ENCODE results near the gene CREBRF. TPM values are rescaled to one million over a fixed set of nuclear protein-coding genes. Genes with fewer than 3 reads are reported as not detected.

CREBRF gene
- total and polyA plus RNA-seq, 2 of the 4 experiments (the other 2 are of a cell fraction) = 3.2 to 16.1 TPM

DNA sequence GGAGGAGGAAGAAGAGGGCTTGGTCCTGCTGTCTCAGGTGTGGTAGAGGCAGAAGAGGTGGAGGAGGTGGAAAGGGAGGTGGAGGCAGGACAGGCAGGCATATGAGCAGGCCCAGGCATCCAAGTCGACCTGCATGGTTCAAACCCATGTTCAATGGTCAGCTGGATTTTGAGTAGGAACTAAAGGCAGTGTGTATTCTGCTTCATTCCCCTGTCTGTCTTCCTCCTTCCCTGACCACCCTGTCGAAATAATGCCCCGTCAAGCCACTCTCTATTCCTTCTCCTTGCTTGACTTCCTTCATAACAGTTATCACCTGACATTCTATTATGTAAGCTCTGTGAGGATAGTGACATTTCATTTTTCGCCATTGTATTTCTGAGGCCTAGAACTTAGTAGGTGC, 37.8 kb upstream of the CREBRF start:
- H3K4me3 ChIP-seq (ENCODE audit: insufficient read depth, low read depth, low read length) = no peak overlapping the region
- H2AFZ ChIP-seq (replicated peaks; ENCODE audit: low read length, poor library complexity) = no peak overlapping the region
- no peak overlapping the region for H3K18ac ChIP-seq (ENCODE audit: low read depth, low read length)
- TF ChIP-seq BHLHE40 (IDR thresholded peaks at IDR 0.05; ENCODE audit: low read depth, low read length) (no peak), MXI1 (IDR thresholded peaks at IDR 0.05; ENCODE audit: borderline replicate concordance, low read depth, low read length) (no peak), SMC3 (IDR thresholded peaks at IDR 0.05; ENCODE audit: low read depth, low read length) (no peak), FOS (IDR thresholded peaks at IDR 0.05; ENCODE audit: low read depth, low read length) (no peak), NFE2L2 (IDR thresholded peaks at IDR 0.05; ENCODE audit: low read depth, low read length) (no peak), RCOR1 (IDR thresholded peaks at IDR 0.05; ENCODE audit: insufficient replicate concordance, low read length) (no peak), RFX5 (IDR thresholded peaks at IDR 0.05; ENCODE audit: low read depth, low read length) (no peak), CEBPB (IDR thresholded peaks at IDR 0.05; ENCODE audit: low read depth, low read length) (no peak), RAD21 (IDR thresholded peaks at IDR 0.05; ENCODE audit: low read length) (no peak), MAZ (IDR thresholded peaks at IDR 0.05; ENCODE audit: borderline replicate concordance, low read depth, low read length) (no peak), MAFK (IDR thresholded peaks at IDR 0.05; ENCODE audit: low read depth, low read length) (no peak), POLR2A (IDR thresholded peaks at IDR 0.05; ENCODE audit: low read depth, low read length) (no peak), CHD1 (IDR thresholded peaks at IDR 0.05; ENCODE audit: low read depth, low read length) (no peak)
- TF ChIP-seq, protein P1, sequence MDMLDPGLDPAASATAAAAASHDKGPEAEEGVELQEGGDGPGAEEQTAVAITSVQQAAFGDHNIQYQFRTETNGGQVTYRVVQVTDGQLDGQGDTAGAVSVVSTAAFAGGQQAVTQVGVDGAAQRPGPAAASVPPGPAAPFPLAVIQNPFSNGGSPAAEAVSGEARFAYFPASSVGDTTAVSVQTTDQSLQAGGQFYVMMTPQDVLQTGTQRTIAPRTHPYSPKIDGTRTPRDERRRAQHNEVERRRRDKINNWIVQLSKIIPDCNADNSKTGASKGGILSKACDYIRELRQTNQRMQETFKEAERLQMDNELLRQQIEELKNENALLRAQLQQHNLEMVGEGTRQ (IDR thresholded peaks at IDR 0.05; ENCODE audit: low read depth, low read length) = no peak
- TF ChIP-seq, protein P2, sequence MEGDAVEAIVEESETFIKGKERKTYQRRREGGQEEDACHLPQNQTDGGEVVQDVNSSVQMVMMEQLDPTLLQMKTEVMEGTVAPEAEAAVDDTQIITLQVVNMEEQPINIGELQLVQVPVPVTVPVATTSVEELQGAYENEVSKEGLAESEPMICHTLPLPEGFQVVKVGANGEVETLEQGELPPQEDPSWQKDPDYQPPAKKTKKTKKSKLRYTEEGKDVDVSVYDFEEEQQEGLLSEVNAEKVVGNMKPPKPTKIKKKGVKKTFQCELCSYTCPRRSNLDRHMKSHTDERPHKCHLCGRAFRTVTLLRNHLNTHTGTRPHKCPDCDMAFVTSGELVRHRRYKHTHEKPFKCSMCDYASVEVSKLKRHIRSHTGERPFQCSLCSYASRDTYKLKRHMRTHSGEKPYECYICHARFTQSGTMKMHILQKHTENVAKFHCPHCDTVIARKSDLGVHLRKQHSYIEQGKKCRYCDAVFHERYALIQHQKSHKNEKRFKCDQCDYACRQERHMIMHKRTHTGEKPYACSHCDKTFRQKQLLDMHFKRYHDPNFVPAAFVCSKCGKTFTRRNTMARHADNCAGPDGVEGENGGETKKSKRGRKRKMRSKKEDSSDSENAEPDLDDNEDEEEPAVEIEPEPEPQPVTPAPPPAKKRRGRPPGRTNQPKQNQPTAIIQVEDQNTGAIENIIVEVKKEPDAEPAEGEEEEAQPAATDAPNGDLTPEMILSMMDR (conservative IDR thresholded peaks at IDR 0.05; ENCODE audit: low read depth, low read length) = no peak
- H3K27me3 ChIP-seq (ENCODE audit: control insufficient read depth, insufficient read depth, low read length) = no peaks in the 10 kb centered on the region
- H3K23ac ChIP-seq (ENCODE audit: low read depth, low read length) = no peak overlapping the region
- H3K9me3 ChIP-seq (ENCODE audit: control insufficient read depth, insufficient read depth, low read length) = no peaks in the 10 kb centered on the region
- no peak overlapping the region for H2BK120ac ChIP-seq (ENCODE audit: low read depth, low read length)
- no peak overlapping the region for H4K8ac ChIP-seq (ENCODE audit: low read depth in 2 of 2, low read length in 2 of 2)
- intact Hi-C loops (cut with micrococcal nuclease) (no loop called here), in situ Hi-C loops (cut with MboI; ENCODE audit: low sequenced_read_pairs) (no loop called here), dilution Hi-C loops (cut with HindIII; ENCODE audit: low sequenced_read_pairs, unreplicated experiment) (no loop called here)
- ChIA-PET POLR2A (ENCODE audit: unreplicated experiment) (no interaction called here), CTCF (no interaction called here)
- ATAC-seq (ENCODE audit: low read depth) (no peak), DNase-seq (no peak)
- H3K9me1 ChIP-seq (ENCODE audit: insufficient read depth, low read length) = peaks cover 20% of the 10 kb centered on the region
- H3K9ac ChIP-seq (ENCODE audit: low read depth, low read length) = no peak overlapping the region
- peaks cover 18% of the 10 kb centered on the region; the same call in 1 of the 2 replicates for H3K36me3 ChIP-seq (ENCODE audit: control insufficient read depth, insufficient read depth, low read length)
- H2BK5ac ChIP-seq (ENCODE audit: low read depth, low read length, poor library complexity, severe bottlenecking) = no peak overlapping the region
- no peak overlapping the region for H2BK15ac ChIP-seq (ENCODE audit: low read depth, low read length)
- no peak overlapping the region for H4K5ac ChIP-seq (ENCODE audit: low read depth, low read length)
- BruUV-seq (replicated peaks) = no TSS peak
- H3K4ac ChIP-seq (ENCODE audit: low read depth, low read length) = no peak overlapping the region
- H3K56ac ChIP-seq (ENCODE audit: extremely low read depth, insufficient read depth, low read length) = no peak overlapping the region
- H3K14ac ChIP-seq (replicated peaks; ENCODE audit: low read depth, low read length) = no peak overlapping the region
- no peak overlapping the region for H2AK5ac ChIP-seq (ENCODE audit: low read depth, low read length)
- H4K20me1 ChIP-seq (ENCODE audit: insufficient read depth, low read length) = peaks cover 25% of the 10 kb centered on the region
- H2BK20ac ChIP-seq (ENCODE audit: low read depth, low read length) = no peak overlapping the region
- no peak overlapping the region for H4K91ac ChIP-seq (ENCODE audit: insufficient read depth, low read depth, low read length)
- no peak overlapping the region for H2AK9ac ChIP-seq (replicated peaks; ENCODE audit: low read depth, low read length, poor library complexity)
- WGBS, 2 experiments (ENCODE audit: extremely low coverage in 2 of 2, insufficient read length in 1 of 2) = no CpG with 5 or more reads among the region's 4 CpGs
- no peak overlapping the region for H3K27ac ChIP-seq (ENCODE audit: insufficient read depth, low read length)
- peaks cover 34 to 82% of the 10 kb centered on the region in 2 experiments for H3K79me1 ChIP-seq (ENCODE audit: low read depth in 1 of 2, low read length in 2 of 2)
- no peak overlapping the region for H3K4me2 ChIP-seq (ENCODE audit: low read depth, low read length)
- peaks cover 15% of the 10 kb centered on the region for H3K4me1 ChIP-seq (ENCODE audit: control insufficient read depth, insufficient read depth, low read length)

All from IMR-90 (cell line).